Ureter (tissue), 1 donor: ENCODE data around the gene METTL21C. TPM values are rescaled to one million over a fixed set of nuclear protein-coding genes. Genes with fewer than 3 reads are reported as not detected.

Experiments
- DNase-seq: peaks from one replicate; pipeline ENCODE4 v3.0.0-alpha.2; 2020; ENCODE audit warnings: low spot score
- total RNA-seq: library from RNA; stranded (reverse); gene quantifications from one replicate; pipeline ENCODE4 v1.2.4, GENCODE V29; 2023
- donor health status: DM: yes; HTN: yes; CAD: no.

The METTL21C gene
- total RNA-seq: not detected

DNA sequence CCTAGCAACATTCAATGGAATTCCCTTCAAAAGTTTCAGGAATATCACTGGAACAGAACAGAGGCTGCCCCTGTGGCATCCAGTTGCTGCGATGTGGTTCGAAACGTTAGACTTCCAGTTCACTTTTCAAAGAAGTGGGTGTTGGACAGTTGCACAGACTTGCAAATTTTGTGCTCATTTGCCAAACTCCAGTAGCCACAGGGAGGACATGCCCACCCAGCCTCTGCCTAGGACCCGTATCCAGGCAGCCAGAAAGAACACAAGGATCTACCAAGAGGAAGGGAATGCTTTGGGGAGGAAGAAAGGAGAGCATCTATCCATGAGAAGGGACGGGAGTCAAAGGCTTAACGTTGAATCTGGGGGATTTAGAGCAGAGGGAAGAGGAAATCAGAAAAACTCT, at the start of gene METTL21C:
METTL21C (minus strand) TSS at position 108 of the 400 bp plus-strand sequence. CDS start 546 bp downstream, outside the sequence.
- DNase-seq: no peak

DNA sequence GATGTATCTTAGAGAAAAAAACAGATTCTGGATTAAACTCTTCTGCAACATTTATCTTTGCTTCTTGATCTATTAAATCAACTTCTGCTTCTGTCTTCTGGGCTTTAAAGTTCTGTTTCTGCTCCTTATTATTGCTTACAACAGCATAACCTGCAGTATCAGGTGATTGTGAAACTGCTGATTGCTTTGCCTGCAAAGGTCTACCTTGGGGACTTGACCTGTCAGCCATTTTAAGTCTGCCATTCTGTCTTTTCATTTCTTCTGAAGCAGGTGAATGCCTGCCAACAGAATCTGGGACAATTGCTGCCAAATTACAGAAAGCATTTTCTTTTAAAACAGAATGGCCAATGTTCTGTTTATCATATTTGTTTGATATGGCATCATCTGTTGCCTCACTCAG, 47.7 kb upstream of the METTL21C start:
- no peak for DNase-seq

DNA sequence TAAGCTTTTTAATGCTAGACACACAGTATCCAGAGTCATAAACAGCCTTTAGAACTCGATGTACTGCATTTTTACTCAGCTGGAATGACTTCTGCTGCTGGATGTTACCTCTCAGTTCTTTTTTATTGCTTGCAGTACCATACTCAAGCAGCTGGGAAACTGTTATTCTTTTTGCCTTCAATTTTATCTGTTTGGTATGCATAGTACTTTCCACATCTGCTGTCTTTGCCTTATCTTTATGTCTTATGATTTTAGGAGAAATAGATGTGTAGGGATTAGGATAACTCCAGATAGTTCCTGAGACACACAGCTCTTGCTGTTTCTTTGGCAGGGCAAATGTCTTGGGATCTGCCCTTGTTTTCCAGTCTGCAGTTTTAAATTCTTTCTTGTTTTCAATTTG, 47.3 kb upstream of the METTL21C start:
- DNase-seq: no peak

DNA sequence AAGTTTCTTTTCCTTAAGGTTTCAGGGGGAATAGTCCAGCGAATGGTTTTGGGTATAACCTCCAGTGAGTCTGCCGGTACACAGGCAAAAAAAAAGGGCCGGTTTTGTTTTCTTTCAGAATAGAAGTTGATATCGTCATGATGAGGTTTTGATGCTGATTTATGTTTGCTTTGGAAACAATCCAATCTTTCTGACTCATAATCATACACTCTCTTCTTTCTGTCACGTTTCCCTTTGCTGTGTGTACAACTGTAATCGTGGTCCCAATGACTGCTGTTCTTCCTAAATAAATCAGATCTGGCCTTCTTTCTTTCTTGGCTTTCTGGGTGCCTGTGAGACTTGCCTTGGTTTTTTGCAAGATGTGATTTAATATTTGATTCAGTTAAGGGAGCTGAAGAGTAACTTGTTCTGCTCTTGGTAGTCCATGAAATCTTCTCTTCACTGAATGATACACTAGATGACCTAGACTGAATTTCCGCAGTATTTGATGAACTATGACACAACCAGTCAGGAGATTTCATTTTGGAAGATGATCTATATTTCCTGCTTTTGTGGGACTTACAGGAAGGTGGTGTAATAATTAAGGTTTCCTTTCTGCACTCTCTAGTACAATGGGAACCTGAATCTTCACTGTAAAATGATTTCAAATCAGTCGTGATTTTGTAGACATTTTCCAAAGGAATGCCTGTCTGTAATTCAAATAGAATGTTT, 34.9 kb upstream of the METTL21C start:
- DNase-seq: no peak

DNA sequence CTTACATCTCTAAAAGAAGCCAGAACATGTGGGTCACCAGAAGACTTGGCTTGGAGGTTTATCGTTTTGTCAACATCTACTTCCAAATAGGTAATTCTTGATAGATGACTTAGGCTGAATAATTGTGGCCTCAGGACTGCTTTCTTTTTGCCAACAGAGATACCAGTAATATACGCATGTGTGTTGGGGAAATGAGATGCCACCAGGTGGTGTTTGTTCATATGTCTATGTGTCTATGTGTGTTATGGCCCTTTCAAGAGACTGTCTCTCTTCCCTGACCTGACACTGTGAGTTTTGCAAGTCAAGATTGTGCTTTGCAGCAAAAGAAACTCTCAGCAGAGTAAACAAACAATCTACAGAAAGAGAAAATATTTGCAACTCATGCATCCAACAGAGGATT, 31.6 kb upstream of the METTL21C start:
- no peak for DNase-seq

DNA sequence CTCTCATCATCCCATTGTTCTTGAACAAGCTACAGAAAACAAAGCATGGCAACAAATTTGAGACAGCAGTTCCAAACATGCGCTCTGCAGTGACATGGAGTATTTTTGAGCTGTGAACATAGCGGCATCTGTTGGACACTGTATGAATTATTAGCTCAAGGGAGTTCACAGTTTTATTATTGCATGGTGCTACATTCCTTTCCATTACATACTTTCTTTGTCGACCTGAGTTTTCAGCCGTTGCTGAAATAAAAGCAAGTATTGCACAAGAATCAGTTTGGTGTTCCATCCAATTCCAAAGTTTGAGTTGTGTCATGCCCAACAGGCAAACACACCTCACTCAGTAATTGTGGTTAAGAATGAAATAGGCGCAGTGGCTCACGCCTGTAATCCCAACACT, 30.1 kb upstream of the METTL21C start:
- no peak for DNase-seq

DNA sequence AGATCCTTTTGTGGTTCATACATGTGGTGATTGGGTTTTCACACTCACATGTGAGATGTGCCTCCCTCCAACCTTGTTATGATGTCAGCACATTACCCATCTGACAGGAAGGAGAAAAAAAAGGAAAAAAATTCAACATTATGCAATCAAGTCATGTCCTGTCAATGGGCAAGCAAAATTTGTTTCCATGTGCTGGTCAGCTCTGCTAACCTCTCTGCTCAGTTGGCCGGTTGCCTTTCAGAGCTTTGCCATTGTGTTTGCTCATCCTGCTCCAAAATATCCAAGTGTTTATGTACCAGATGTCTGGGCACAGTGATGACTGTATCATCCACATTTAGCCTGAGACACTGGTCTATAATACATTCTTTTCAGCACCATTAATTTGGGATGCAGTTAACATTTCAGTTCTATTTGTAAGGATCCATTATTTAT, 27.0 kb upstream of the METTL21C start:
- no peak for DNase-seq

DNA sequence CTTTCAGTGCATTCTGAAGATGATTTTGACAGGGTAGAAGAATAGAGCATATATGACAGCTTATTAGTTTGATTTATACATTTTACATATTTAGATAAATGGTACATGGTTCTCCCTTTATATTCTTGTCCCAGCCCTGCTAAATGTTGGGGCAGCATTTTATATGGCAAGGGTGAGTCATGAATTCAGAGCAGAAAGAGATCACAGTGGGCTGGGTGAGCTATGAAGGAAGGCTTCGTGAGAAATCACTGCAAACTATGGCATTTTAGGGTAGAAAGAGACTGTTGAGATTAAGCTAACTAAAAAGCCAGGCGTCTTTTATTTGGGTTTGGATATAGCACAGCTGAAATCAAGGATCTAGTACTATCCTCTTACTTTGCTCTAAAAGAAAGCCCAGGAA, 23.9 kb upstream of the METTL21C start:
- DNase-seq: no peak

DNA sequence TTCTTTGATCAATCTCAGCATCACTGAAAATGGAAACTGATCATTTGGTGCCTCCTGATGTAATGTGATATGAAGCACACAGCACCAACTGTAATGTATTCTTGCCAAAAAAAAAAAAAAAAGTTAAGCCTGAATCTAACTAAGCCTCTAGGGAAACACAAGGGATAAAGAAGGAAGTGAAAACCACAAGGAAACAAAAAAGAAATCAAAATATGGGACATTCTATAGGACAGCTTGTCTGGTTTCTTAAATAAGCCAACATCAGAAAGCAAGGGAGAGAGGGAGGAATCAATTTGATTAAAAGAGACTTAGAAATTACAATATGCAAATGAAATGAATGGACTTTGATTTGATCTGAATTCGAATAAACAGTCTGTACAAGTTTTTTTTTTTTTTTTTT, 20.6 kb upstream of the METTL21C start:
- no peak for DNase-seq

DNA sequence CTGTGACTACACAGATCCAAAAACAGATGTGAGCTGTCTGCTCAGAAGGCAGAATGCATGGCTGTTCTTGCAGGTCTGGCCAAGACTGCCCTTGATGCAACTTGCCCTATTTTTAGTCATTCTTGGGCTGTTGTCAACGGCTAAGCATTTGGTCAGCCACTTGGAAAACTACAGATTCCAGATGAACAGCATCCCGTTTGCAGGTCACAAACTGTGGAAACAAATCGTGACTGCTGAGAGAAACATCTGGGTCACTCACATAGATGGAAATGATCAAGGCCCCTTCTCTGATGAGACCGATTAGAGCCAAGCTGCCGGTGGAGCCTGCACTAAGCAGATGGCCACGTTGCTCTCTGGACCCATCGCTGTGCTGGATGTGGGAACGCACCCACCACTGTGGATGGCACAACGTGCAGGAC, 15.4 kb upstream of the METTL21C start:
- DNase-seq: no peak

DNA sequence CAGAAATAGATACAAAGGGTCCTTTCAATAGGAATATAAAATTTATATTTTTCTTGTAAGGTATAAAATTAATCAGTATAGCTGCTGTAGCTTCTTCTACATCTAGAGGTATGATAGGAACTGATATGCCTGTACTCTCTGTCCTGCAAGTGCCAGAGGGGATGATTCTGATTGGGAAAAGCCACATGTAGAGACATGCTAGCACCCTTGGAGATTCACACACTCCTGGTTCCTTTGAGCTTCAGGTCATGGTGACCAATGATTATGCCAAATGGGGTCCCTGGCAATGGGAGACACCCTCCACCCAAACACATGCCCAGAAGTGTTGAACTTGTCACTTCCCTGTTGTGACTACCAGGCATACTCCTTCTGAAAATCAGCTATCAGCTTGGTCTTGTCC, 14.7 kb upstream of the METTL21C start:
- no peak for DNase-seq

DNA sequence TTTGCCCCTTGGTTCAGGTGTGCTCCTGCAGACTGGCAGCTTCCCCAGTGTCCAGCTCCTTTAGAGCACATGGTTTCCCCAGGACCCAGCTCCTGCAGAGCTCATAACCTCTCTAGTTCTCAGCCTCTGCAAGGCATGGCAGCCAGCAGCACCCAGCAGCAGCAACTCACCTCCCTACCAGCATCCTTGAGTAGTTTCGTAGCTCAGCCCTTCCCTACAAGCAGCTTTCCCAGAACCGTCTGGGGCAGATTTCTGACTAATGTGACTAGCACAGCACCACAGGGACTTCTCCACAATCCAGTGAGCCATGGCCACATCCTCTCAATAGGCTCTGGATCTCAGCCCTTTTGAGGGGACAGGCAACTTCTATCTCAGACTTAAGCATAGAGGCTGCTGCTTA, 14.1 kb upstream of the METTL21C start:
- DNase-seq: no peak

DNA sequence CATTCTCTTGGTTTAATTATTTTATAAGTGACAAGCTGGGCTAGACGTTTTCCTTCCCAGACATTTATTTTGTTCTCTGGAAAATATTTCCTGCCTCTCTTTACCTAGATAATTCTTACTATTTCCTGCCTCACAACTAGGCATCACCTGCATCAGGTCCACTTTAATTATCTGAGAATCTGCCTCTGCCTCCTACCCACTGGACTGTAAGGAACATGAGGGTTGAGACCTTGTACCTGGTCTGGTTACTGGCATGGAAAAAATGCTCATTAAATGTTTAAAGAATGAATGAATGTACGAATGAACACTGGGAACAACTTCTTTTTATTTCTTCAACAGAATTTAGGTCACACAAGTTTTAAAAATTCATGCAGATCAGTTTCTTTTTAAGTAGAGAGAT, 13.4 kb upstream of the METTL21C start:
- no peak for DNase-seq

DNA sequence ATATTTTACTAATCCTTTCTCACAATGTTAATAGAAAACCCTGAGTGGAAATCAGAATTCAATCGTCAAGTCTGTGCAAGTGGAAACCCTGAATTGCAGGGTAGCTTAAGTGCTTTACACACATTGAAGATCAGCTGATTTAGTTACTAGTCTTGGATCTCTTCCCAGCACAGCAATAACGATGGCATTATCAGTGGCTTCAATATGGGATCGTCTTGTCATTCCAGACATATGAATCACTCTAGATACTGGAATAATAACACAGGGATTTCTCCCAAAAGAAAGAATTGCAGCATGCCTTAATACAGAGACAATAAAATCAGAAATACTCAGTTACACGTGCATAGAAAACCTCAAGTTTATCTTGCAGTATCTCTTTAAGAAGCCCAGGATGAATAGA, 12.6 kb upstream of the METTL21C start:
- DNase-seq: no peak

DNA sequence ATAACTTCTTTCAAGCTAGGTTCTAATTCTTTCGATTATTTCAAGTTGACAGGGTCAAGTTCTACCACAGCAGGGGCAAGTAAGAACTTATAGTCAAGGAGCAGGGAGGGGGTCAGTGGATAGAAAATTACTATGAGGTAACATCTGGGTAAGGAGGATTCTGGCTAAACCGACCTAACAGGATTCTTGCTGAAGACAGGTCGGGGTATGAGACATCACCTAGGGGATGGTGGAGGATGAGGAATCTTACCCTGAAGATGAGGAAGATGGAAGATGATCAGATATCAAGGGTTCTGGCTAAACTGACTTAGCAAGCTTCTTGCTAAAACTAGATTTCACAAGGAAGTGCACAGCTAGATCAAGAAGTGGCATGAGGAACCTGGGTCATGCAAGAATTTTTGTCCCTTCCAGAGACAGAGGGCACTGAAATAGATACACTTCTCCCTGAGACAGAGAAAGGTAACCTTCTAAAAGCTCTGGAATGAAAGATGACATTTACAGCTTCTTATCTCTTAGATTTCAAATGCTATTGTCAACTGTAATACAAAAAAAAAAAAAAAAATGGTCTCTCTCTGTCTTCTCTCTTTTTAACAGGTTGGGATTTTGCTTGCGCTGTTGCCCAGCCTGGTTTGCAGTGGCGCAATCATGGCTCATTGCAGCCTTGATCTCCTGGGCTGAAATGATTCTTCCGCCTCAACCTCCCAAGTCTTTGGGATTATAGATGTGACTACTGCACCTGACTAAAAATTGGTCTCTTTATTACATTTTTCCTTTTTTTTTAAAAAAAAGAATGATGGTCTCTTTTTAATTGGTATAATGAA, 9.6 kb upstream of the METTL21C start:
- no peak for DNase-seq

DNA sequence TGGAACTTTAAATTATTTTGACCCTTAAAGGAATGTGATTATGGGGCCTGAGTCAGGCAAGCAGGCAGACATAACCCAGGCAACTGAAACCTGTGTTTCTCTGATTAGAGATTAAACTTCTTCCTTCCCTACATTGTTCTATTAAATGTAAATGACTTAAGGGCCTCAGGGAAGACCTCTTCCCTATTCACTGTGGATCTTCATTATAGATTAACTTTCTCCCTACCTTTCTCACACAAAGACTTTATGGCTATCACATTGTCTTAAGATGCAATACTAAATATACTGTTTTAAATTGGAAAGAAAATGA, 8.8 kb upstream of the METTL21C start:
- no peak for DNase-seq

DNA sequence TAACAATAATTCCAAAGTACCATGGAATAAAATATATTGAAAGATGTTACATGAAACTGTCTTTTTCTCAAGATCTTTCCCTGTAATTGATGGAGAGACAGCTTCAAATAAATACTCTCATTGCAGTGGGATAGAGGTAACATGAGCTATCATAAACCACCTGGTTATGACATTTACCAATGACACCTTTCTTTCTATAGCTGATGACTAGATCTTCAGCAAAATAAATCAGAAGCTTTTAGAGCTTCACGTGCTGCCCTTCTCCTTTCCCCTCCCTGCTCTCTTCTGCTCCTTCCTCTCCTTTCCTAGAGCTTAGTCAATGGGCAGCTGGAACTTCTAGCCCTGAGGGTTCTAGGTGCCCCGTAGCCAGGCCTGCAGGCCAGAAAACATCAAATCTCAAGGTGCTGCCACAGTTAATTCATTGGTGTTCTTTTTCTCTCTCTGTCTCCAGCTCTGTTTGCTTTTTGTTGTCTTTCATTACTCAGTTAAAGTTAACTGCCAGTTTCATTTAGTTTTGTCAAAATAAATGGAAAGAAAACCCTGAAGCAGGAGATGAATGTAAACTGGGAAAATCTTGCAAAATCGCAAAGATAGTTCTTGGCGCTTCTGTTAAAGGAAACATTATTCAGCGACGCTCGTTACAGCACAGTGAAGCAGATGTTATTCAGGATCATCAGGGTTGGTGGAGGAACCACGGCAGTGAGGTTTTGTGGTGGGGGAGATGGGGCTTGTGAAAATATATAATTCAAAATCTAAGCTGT, 8.3 kb upstream of the METTL21C start:
- no peak for DNase-seq

DNA sequence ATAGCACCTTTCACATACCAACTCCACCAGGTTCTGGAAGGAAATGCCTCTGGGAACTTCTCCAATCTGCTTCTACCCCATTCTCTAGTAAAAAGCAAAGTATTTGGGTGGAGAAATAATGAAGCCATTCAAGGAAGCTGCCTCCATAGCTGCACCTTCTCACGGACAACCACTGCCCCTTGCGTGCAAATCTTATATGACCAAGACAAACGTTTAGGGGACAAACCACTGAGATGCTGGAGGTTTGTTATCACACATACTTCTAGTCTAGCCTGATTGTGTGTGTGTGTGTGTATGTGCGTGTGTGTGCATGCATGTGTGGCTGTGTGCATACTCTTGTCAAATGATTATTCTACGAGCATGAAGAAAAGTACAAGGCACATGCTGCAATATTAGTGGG, 6.5 kb upstream of the METTL21C start:
- no peak for DNase-seq

DNA sequence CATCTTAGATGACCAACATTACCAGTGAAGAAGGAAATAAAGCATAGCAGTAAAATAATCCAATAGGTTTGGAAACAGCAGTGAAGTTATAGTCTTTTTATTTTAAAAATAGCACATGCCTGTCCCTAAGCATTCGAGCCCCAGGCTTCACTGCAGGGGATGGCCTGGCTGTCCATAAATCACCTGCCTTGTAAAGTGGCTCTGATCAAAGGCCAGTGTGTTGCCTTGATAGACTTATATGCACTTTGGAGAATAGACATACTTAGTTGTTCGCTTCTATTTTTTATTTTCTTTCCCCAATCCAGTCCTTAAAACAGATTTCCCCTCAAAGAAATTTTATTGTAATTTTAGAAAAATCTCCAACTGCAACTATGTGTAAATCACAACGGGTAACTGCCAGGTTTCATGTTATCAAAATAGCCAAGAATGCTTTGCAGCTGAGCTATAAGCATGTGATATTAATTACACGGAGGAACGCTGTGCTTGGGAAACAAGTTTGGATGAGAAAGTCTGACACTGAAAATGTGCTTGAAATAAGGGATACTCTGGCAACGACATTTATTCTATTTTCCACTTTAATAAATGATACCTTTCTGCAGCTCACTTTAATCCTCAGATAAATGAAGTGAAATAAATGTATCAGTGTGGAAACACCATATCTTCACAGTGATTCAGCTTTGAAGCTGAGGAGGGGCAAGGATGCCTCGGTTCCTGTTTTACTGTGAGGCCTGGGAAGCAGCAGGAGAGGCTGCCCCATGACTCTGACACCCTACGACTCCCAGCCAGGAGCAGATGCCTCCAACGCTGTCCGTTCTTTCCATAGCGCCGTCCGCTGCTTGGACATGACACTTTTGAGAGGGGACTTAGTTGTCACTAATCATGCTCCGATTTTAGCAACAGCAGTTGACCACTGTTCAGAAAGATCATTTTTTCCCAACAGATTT, 5.5 kb upstream of the METTL21C start:
- DNase-seq: no peak

DNA sequence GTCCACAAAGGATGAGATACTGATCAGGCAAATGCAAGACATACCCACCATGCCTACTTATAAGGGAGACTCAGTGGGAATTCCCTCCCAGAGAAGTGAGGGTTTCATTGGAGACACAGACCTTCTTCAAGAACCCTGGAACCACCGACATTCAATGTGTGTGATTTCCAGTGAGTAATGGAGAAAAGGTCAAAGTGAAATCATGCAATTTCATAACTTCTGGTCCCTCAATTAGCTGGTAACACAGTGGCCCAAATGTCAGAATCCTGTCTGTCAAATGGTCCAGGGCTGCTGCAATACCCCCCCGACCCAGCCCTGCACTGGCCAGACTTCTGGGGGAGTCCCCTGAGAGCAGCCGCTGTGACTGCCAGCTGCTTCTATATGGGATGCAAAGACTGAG, 4.7 kb upstream of the METTL21C start:
- DNase-seq: no peak

DNA sequence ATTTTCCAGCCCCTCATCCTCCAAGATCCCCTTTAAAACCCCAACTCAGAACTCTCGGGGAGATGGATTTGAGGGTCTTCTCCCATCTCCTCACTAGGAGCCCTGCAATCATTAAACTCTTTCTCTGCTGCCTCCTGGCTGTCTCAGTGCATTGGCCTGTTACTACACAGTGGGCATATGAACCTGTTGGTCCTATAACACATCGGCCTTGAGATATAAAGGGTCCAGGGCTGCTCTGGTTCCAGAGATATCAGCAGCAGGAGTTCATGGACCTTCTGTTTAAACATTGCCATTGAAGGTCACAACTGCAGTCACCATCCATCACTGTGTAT, 3.8 kb upstream of the METTL21C start:
- no peak for DNase-seq
